Measurements from ENCODE around the gene PUM2. TPM values are rescaled to one million over a fixed set of nuclear protein-coding genes. Genes with fewer than 3 reads are reported as not detected.
A peak's percentile ranks its signal among the peaks of the same experiment; 100 is the strongest.

Gene PUM2
- total and polyA plus RNA-seq, 2 of the 13 experiments (the other 11 are each of a cell fraction or from before 2014, with no cell fraction given), result 69.6 to 69.8 TPM

DNA sequence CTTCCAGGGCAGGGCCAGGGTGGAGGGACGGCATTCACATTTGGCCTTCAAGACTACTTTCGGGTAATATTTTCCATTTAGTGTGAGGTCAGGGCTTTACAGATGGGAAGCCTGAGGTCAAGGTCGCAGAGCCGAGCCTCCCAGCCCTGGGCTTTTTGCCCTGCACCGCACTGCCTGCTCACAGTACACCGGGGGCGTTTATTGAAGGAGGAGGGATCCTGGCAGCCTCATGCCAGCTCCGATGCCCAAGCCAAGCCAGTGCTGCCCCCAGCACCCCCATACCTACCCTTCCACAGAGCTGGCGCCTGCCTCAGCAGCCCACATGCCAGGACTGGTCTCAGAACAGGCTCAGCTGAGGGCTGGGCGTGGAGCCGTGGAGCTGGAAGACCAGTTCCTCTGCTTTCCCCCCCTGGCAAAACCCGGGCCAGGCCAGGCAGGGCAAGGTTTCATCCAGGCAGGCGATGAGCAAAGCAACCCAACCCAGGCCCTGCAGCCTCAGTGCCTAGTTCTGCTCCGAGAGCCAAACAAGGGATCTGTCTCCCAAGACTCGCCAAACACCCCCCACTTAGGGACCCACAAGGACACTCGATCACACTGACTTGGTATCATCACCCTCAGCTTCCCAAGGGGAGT is 137.7 kb downstream of the PUM2 start (continued):
- TF ChIP-seq MEIS1 (CRISPR knock-in tag; IDR thresholded peaks at IDR 0.05; ENCODE audit: borderline replicate concordance) (0 out of 2 replicates have a peak, but pooled peaks have one; percentile 42), MTA1 (CRISPR knock-in tag; IDR thresholded peaks at IDR 0.05; ENCODE audit: borderline replicate concordance) (0 out of 2 replicates have a peak, but pooled peaks have one; percentile 53), AHDC1 (CRISPR knock-in tag; IDR thresholded peaks at IDR 0.05; ENCODE audit: borderline replicate concordance) (peak; percentile 22; the same call in 1 of the 2 replicates), HMG20B (CRISPR knock-in tag; conservative IDR thresholded peaks at IDR 0.05) (no peak), ZMYM3 (CRISPR knock-in tag; IDR thresholded peaks at IDR 0.05) (peak; percentile 64; the same call in 1 of the 2 replicates), ZNF337 (CRISPR knock-in tag; IDR thresholded peaks at IDR 0.05; ENCODE audit: borderline replicate concordance, low read depth) (0 out of 2 replicates have a peak, but pooled peaks have one; percentile 10), ZNF670 (CRISPR knock-in tag; IDR thresholded peaks at IDR 0.05; ENCODE audit: borderline replicate concordance) (peak; percentile 57; the same call in 1 of the 2 replicates), SNRNP70 (IDR thresholded peaks at IDR 0.05; ENCODE audit: low read depth, low read length) (no peak)
- TF ChIP-seq, protein P1, sequence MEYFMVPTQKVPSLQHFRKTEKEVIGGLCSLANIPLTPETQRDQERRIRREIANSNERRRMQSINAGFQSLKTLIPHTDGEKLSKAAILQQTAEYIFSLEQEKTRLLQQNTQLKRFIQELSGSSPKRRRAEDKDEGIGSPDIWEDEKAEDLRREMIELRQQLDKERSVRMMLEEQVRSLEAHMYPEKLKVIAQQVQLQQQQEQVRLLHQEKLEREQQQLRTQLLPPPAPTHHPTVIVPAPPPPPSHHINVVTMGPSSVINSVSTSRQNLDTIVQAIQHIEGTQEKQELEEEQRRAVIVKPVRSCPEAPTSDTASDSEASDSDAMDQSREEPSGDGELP (IDR thresholded peaks at IDR 0.05; ENCODE audit: borderline replicate concordance, low read depth), result peak; percentile 55; the same call in 1 of the 2 replicates
